ENCODE results near the gene LRCH3.

LRCH3 gene

GRCh38 chr3:197855571-197855970 lies 64.5 kb downstream of the LRCH3 start:
- H3K36me3 ChIP-seq (ENCODE audit: insufficient read depth, low read length), result peaks cover 56% of the 10 kb centered on the region
- H3K9ac ChIP-seq (ENCODE audit: insufficient read length), result peak overlapping the region; percentile 85
- H3K4me3 ChIP-seq, result peak overlapping the region; percentile 64
- no peak for DNase-seq (ENCODE audit: low read depth, low spot score)
- H3K27ac ChIP-seq, result peak overlapping the region; percentile 99
- H3K9me3 ChIP-seq (ENCODE audit: low read depth, low read length), result 0 out of 2 replicates have a peak, but pooled peaks cover 4% of the 10 kb centered on the region
- TF ChIP-seq EZH2 (IDR thresholded peaks at IDR 0.05) (no peak), POLR2AphosphoS5 (IDR thresholded peaks at IDR 0.05; ENCODE audit: borderline replicate concordance, low read depth, low read length) (no peak), FOXP2 (optimal IDR thresholded peaks at IDR 0.05; ENCODE audit: control extremely low read depth, extremely low read length, insufficient read depth) (no peak)

- H3K9ac ChIP-seq (ENCODE audit: insufficient read length), result peak overlapping the region; percentile 85
- H3K27ac ChIP-seq, result peak overlapping the region; percentile 99
- peaks cover 54% of the 10 kb centered on the region for H3K36me3 ChIP-seq (ENCODE audit: insufficient read depth, low read length)
- DNase-seq (ENCODE audit: low read depth, low spot score), result no peak
- TF ChIP-seq FOXP2 (optimal IDR thresholded peaks at IDR 0.05; ENCODE audit: control extremely low read depth, extremely low read length, insufficient read depth), result no peak
- TF ChIP-seq EZH2 (IDR thresholded peaks at IDR 0.05), result no peak
- TF ChIP-seq POLR2AphosphoS5 (IDR thresholded peaks at IDR 0.05; ENCODE audit: borderline replicate concordance, low read depth, low read length), result no peak
- H3K9me3 ChIP-seq (ENCODE audit: low read depth, low read length), result 0 out of 2 replicates have a peak, but pooled peaks cover 4% of the 10 kb centered on the region
- no peak overlapping the region for H3K4me3 ChIP-seq
Observed at GRCh38 chr3:197856199-197856816, 65.3 kb downstream of the LRCH3 start.

GRCh38 chr3:197858133-197858532 lies 67.1 kb downstream of the LRCH3 start:
- no peak for DNase-seq (ENCODE audit: low read depth, low spot score)
- Histone ChIP-seq H3K9me3 (ENCODE audit: low read depth, low read length) (0 out of 2 replicates have a peak, but pooled peaks cover 4% of the 10 kb centered on the region), H3K36me3 (ENCODE audit: insufficient read depth, low read length) (peaks cover 48% of the 10 kb centered on the region), H3K4me3 (no peak overlapping the region), H3K27ac (peak overlapping the region; percentile 12; the same call in 1 of the 2 replicates), H3K9ac (ENCODE audit: insufficient read length) (no peak overlapping the region)
- TF ChIP-seq FOXP2 (optimal IDR thresholded peaks at IDR 0.05; ENCODE audit: control extremely low read depth, extremely low read length, insufficient read depth) (no peak), POLR2AphosphoS5 (IDR thresholded peaks at IDR 0.05; ENCODE audit: borderline replicate concordance, low read depth, low read length) (no peak), EZH2 (IDR thresholded peaks at IDR 0.05) (no peak)

- Histone ChIP-seq H3K36me3 (ENCODE audit: insufficient read depth, low read length) (peaks cover 46% of the 10 kb centered on the region), H3K4me3 (no peak overlapping the region), H3K27ac (peak overlapping the region; percentile 12), H3K9ac (ENCODE audit: insufficient read length) (peak overlapping the region; percentile 2), H3K9me3 (ENCODE audit: low read depth, low read length) (0 out of 2 replicates have a peak, but pooled peaks cover 4% of the 10 kb centered on the region)
- TF ChIP-seq EZH2 (IDR thresholded peaks at IDR 0.05), result no peak
- TF ChIP-seq FOXP2 (optimal IDR thresholded peaks at IDR 0.05; ENCODE audit: control extremely low read depth, extremely low read length, insufficient read depth), result no peak
- TF ChIP-seq POLR2AphosphoS5 (IDR thresholded peaks at IDR 0.05; ENCODE audit: borderline replicate concordance, low read depth, low read length), result no peak
- no peak for DNase-seq (ENCODE audit: low read depth, low spot score)
Observed at GRCh38 chr3:197858598-197858997, 67.5 kb downstream of the LRCH3 start.

- Histone ChIP-seq H3K36me3 (ENCODE audit: insufficient read depth, low read length) (peaks cover 53% of the 10 kb centered on the region), H3K27ac (no peak overlapping the region), H3K9me3 (ENCODE audit: low read depth, low read length) (no peaks in the 10 kb centered on the region), H3K4me3 (no peak overlapping the region), H3K9ac (ENCODE audit: insufficient read length) (no peak overlapping the region)
- no peak for DNase-seq (ENCODE audit: low read depth, low spot score)
- TF ChIP-seq POLR2AphosphoS5 (IDR thresholded peaks at IDR 0.05; ENCODE audit: borderline replicate concordance, low read depth, low read length) (no peak), FOXP2 (optimal IDR thresholded peaks at IDR 0.05; ENCODE audit: control extremely low read depth, extremely low read length, insufficient read depth) (no peak), EZH2 (IDR thresholded peaks at IDR 0.05) (no peak)
Observed at GRCh38 chr3:197866035-197866434, 75.0 kb downstream of the LRCH3 start.

GRCh38 chr3:197873329-197873728 lies 82.3 kb downstream of the LRCH3 start:
- Histone ChIP-seq H3K9me3 (ENCODE audit: low read depth, low read length) (no peaks in the 10 kb centered on the region), H3K36me3 (ENCODE audit: insufficient read depth, low read length) (peaks cover 74% of the 10 kb centered on the region), H3K9ac (ENCODE audit: insufficient read length) (no peak overlapping the region), H3K4me3 (no peak overlapping the region), H3K27ac (no peak overlapping the region)
- no peak for DNase-seq (ENCODE audit: low read depth, low spot score)
- no peak for TF ChIP-seq FOXP2 (optimal IDR thresholded peaks at IDR 0.05; ENCODE audit: control extremely low read depth, extremely low read length, insufficient read depth)
- TF ChIP-seq EZH2 (IDR thresholded peaks at IDR 0.05), result no peak
- no peak for TF ChIP-seq POLR2AphosphoS5 (IDR thresholded peaks at IDR 0.05; ENCODE audit: borderline replicate concordance, low read depth, low read length)

- Histone ChIP-seq H3K9me3 (ENCODE audit: low read depth, low read length) (no peaks in the 10 kb centered on the region), H3K9ac (ENCODE audit: insufficient read length) (no peak overlapping the region), H3K27ac (no peak overlapping the region), H3K36me3 (ENCODE audit: insufficient read depth, low read length) (peaks cover 75% of the 10 kb centered on the region), H3K4me3 (no peak overlapping the region)
- DNase-seq (ENCODE audit: low read depth, low spot score), result no peak
- no peak for TF ChIP-seq POLR2AphosphoS5 (IDR thresholded peaks at IDR 0.05; ENCODE audit: borderline replicate concordance, low read depth, low read length)
- no peak for TF ChIP-seq EZH2 (IDR thresholded peaks at IDR 0.05)
- no peak for TF ChIP-seq FOXP2 (optimal IDR thresholded peaks at IDR 0.05; ENCODE audit: control extremely low read depth, extremely low read length, insufficient read depth)
Observed at GRCh38 chr3:197874064-197874463, 83.0 kb downstream of the LRCH3 start.

GRCh38 chr3:197874653-197875052 lies 83.6 kb downstream of the LRCH3 start:
- DNase-seq (ENCODE audit: low read depth, low spot score), result no peak
- Histone ChIP-seq H3K4me3 (no peak overlapping the region), H3K36me3 (ENCODE audit: insufficient read depth, low read length) (peaks cover 76% of the 10 kb centered on the region), H3K9ac (ENCODE audit: insufficient read length) (no peak overlapping the region), H3K27ac (no peak overlapping the region), H3K9me3 (ENCODE audit: low read depth, low read length) (no peaks in the 10 kb centered on the region)
- no peak for TF ChIP-seq FOXP2 (optimal IDR thresholded peaks at IDR 0.05; ENCODE audit: control extremely low read depth, extremely low read length, insufficient read depth)
- TF ChIP-seq EZH2 (IDR thresholded peaks at IDR 0.05), result no peak
- no peak for TF ChIP-seq POLR2AphosphoS5 (IDR thresholded peaks at IDR 0.05; ENCODE audit: borderline replicate concordance, low read depth, low read length)
